Measurements from ENCODE around the gene APEH.
"Not testable (repeated sequence)": the region's sequence is repeated elsewhere in the genome, so short reads cannot be mapped to it uniquely, and the experiment has no call there.

Gene APEH

GRCh38 chr3:49668861-49669260 lies 5.3 kb upstream of the APEH start:
- no peak for DNase-seq (ENCODE audit: low spot score)

- no peak for DNase-seq (ENCODE audit: low spot score)
These were observed 4.8 kb upstream of the APEH start for GRCh38 chr3:49669352-49669751.

GRCh38 chr3:49670940-49671290 lies 3.2 kb upstream of the APEH start:
- no peak for DNase-seq (ENCODE audit: low spot score)

GRCh38 chr3:49671291-49672288 lies 2.6 kb upstream of the APEH start:
- peak; percentile 88 for DNase-seq (ENCODE audit: low spot score)

GRCh38 chr3:49673121-49673714 lies 933 bp upstream of the APEH start:
- peak; percentile 42 for DNase-seq (ENCODE audit: low spot score)

GRCh38 chr3:49674497-49674983 lies 389 bp downstream of the APEH start:
- no peak for DNase-seq (ENCODE audit: low spot score)

GRCh38 chr3:49675912-49676311 lies 1.8 kb downstream of the APEH start:
- DNase-seq (ENCODE audit: low spot score) = no peak

GRCh38 chr3:49680493-49681231 lies 6.5 kb downstream of the APEH start:
- DNase-seq (ENCODE audit: low spot score) = no peak

GRCh38 chr3:49681232-49681522 lies 7.0 kb downstream of the APEH start:
- DNase-seq (ENCODE audit: low spot score) = no peak

- no peak for DNase-seq (ENCODE audit: low spot score)
These were observed 7.4 kb downstream of the APEH start for GRCh38 chr3:49681543-49681942.

- no peak for DNase-seq (ENCODE audit: low spot score)
These were observed 9.0 kb downstream of the APEH start for GRCh38 chr3:49683162-49683561.

GRCh38 chr3:49684453-49684852 lies 10.3 kb downstream of the APEH start:
- DNase-seq (ENCODE audit: low spot score) = not testable (repeated sequence)

- not testable (repeated sequence) for DNase-seq (ENCODE audit: low spot score)
These were observed 11.0 kb downstream of the APEH start for GRCh38 chr3:49685103-49685502.

- not testable (repeated sequence) for DNase-seq (ENCODE audit: low spot score)
These were observed 11.7 kb downstream of the APEH start for GRCh38 chr3:49685846-49686245.

GRCh38 chr3:49686346-49686745 lies 12.2 kb downstream of the APEH start:
- DNase-seq (ENCODE audit: low spot score) = not testable (repeated sequence)

GRCh38 chr3:49686769-49687423 lies 12.7 kb downstream of the APEH start:
- not testable (repeated sequence) for DNase-seq (ENCODE audit: low spot score)

- DNase-seq (ENCODE audit: low spot score) = not testable (repeated sequence)
These were observed 13.3 kb downstream of the APEH start for GRCh38 chr3:49687424-49687795.

GRCh38 chr3:49688338-49689045 lies 14.3 kb downstream of the APEH start:
- DNase-seq (ENCODE audit: low spot score) = not testable (repeated sequence)

- peak; percentile 97 for DNase-seq (ENCODE audit: low spot score)
These were observed 15.1 kb downstream of the APEH start, which contains the start of the genes MST1 and RNF123 for GRCh38 chr3:49689046-49689907. MST1 (minus strand) TSS chr3:49689474; CDS start chr3:49688691, 783 bp downstream. RNF123 (plus strand) TSS chr3:49689557; CDS start chr3:49691166, 1,609 bp downstream.

- DNase-seq (ENCODE audit: low spot score) = not testable (repeated sequence)
These were observed 15.9 kb downstream of the APEH start for GRCh38 chr3:49689908-49690624.
